SK-N-SH treated with all-trans-retinoic acid at 6 μM for 48 hours (cell line): ENCODE results near the gene B4GALNT4.

Experiments used
- ARNTL ChIP-seq: fragments of 450-650 bp; formaldehyde crosslinking; IDR thresholded peaks from 2 replicates; pipeline ENCODE4 v1.5.0; 2020; ENCODE audit warnings: low read depth, mild to moderate bottlenecking, moderate library complexity, borderline replicate concordance
- PPARA ChIP-seq: fragments of 250-450 bp; sonication (Bioruptor Pico); IDR thresholded peaks from 2 replicates; pipeline ENCODE4 v1.5.0; 2020; ENCODE audit warnings: mild to moderate bottlenecking, borderline replicate concordance
- SNAI2 ChIP-seq: fragments of 250-450 bp; sonication (Bioruptor Pico); IDR thresholded peaks from 2 replicates; pipeline ENCODE4 v1.5.0; 2020; ENCODE audit warnings: mild to moderate bottlenecking, moderate library complexity
- ZFP3 ChIP-seq: fragments of 250-450 bp; sonication (Bioruptor Pico); IDR thresholded peaks from 2 replicates; pipeline ENCODE4 v1.5.0; 2020; ENCODE audit warnings: mild to moderate bottlenecking, moderate library complexity
- ZNF565 ChIP-seq: fragments of 450-650 bp; formaldehyde crosslinking; conservative IDR thresholded peaks from 2 replicates; pipeline ENCODE4 v1.5.0; 2020; ENCODE audit warnings: low read depth, mild to moderate bottlenecking, moderate library complexity
- TF ChIP-seq, protein P1 (sequence below): fragments of 250-450 bp; sonication (Bioruptor Pico); IDR thresholded peaks from 2 replicates; pipeline ENCODE4 v1.8.0; 2021; ENCODE audit warnings: low read depth, mild to moderate bottlenecking, moderate library complexity, borderline replicate concordance

- TF ChIP-seq PPARA (no peak), ARNTL (CRISPR knock-in tag) (no peak), ZFP3 (CRISPR knock-in tag) (no peak), ZNF565 (CRISPR knock-in tag) (no peak), SNAI2 (no peak)
- TF ChIP-seq, protein P1, sequence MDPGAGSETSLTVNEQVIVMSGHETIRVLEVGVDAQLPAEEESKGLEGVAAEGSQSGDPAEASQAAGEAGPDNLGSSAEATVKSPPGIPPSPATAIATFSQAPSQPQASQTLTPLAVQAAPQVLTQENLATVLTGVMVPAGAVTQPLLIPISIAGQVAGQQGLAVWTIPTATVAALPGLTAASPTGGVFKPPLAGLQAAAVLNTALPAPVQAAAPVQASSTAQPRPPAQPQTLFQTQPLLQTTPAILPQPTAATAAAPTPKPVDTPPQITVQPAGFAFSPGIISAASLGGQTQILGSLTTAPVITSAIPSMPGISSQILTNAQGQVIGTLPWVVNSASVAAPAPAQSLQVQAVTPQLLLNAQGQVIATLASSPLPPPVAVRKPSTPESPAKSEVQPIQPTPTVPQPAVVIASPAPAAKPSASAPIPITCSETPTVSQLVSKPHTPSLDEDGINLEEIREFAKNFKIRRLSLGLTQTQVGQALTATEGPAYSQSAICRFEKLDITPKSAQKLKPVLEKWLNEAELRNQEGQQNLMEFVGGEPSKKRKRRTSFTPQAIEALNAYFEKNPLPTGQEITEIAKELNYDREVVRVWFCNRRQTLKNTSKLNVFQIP = no peak
Observed at GRCh38 chr11:352456-353031, 16.8 kb upstream of the B4GALNT4 start.
